GM19455 (cell line): ENCODE data around the gene NOS1AP.

Experiments used
- ATAC-seq: cut with Tn5 transposase; IDR thresholded peaks from one replicate; pipeline ENCODE4 v1.9.1; 2021; ENCODE audit not compliant: unreplicated experiment

The NOS1AP gene

GRCh38 chr1:162380061-162380846 lies 310.8 kb downstream of the NOS1AP start:
- ATAC-seq = no peak

DNA sequence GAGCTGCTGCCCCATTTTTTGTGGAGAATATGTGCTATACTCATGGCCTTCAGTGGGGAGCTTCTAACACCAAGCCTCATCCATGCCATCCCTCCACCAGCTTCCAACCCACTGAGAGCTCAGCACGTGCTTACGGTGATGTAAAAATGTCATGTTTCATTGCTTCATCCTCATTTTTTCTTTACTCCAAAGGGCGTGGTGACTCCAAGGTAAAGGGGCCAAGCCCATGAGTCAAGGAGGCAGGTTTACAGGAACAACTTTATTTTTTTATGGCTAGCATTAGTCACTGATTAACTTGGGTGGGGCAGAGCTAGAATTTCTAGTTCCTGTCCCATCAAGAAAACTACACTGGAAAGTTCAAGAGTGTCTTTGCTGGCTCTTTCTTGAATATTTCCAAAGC lies 311.9 kb downstream of the NOS1AP start, which contains the start of gene C1orf226:
Gene C1orf226 (plus strand): TSS at position 346 of the 400 bp plus-strand sequence. CDS start 174 bp downstream, outside the sequence.
- ATAC-seq = no peak

DNA sequence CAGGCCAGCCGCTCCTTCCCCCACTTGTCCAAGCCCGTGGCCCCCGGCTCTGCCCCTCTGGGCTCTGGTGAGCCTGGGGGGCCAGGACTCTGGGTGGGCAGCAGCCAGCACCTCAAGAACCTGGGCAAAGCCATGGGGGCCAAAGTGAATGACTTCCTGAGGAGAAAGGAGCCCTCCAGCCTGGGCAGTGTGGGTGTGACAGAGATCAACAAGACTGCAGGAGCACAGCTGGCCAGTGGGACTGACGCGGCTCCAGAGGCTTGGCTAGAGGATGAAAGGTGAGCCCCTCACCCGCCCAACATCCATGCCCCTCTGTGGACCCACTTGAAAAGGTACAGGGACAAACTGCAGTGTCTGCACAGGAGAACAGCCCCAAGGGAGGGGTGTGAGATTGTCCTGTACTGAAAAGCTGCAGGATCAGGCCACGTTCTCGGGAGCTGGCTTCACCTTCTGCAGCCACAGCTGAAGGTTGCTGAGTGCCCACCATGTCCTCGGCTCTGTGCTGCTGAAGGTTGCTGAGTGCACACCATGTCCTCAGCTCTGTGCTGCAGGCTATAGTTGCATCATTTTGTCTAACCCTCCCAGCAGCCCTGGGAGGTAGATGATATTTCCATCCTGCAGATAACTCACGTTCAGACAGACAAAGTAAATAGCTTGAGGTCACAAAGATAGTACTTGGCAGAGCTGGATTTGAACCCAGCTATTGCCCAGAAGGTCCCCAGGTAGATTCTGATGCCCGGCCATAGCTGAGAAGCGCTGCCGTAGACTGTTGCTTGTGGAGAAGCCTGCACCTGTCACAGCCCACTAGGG lies 312.7 kb downstream of the NOS1AP start:
- ATAC-seq = no peak

- no peak for ATAC-seq
Measured at GRCh38 chr1:162383091-162383490, 313.6 kb downstream of the NOS1AP start.

GRCh38 chr1:162383516-162383915 lies 314.0 kb downstream of the NOS1AP start:
- no peak for ATAC-seq

DNA sequence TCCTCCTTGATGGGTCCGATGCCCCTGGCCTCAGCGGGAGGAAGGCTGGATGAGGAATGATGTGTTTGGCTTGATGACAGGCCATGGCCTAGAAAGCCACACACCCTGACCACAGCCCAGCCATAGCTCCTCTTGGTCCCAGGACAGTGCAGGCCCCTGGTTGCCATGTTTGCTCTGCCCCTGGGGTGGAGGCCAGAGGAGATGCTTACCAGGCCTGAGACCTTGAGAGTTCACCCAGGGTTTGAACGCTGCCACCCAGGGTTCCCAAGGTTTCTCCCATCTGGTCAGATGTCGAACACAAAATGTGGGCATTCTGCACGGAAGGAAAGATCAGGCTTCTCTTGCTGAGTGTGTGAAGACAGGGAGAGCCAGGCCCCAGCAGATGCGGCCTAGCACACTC lies 314.6 kb downstream of the NOS1AP start:
- no peak for ATAC-seq

DNA sequence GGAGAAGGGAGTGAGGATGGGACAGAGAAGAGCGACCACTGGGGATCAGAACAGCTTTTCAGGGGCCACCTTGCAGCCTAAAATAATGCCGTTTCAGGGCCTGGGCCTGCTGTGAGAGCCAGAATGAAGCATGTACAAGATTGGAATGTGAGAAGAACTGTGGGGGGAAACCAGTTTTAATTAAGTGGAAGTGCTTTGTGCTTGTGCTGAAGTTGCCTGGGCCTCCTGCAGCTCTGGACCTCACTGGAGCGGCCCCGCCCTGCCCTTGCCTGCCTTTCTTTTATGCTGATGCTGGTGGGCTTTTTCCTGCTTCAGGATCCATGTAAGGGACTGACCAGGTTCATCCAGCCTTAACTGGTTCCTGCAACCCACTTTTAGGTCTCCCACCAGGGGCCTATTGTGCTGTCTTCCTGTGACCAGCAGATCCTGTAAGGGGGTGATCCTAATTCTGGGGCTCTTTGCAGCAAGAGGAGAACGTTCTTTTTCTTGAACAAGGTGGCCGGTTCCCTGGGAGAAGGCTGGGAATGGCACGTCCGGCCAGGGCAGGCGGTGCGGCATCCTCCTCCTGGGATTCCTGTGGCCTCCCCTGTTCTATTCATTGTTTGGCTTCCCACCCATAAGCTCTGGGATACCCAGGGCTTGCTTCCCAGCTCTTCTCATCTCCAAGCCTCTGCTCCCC lies 315.2 kb downstream of the NOS1AP start:
- no peak for ATAC-seq

GRCh38 chr1:162385280-162385623 lies 315.8 kb downstream of the NOS1AP start:
- no peak for ATAC-seq

- ATAC-seq = no peak
Measured at GRCh38 chr1:162385702-162386101, 316.2 kb downstream of the NOS1AP start.

GRCh38 chr1:162386292-162387225 lies 317.1 kb downstream of the NOS1AP start:
- no peak for ATAC-seq

DNA sequence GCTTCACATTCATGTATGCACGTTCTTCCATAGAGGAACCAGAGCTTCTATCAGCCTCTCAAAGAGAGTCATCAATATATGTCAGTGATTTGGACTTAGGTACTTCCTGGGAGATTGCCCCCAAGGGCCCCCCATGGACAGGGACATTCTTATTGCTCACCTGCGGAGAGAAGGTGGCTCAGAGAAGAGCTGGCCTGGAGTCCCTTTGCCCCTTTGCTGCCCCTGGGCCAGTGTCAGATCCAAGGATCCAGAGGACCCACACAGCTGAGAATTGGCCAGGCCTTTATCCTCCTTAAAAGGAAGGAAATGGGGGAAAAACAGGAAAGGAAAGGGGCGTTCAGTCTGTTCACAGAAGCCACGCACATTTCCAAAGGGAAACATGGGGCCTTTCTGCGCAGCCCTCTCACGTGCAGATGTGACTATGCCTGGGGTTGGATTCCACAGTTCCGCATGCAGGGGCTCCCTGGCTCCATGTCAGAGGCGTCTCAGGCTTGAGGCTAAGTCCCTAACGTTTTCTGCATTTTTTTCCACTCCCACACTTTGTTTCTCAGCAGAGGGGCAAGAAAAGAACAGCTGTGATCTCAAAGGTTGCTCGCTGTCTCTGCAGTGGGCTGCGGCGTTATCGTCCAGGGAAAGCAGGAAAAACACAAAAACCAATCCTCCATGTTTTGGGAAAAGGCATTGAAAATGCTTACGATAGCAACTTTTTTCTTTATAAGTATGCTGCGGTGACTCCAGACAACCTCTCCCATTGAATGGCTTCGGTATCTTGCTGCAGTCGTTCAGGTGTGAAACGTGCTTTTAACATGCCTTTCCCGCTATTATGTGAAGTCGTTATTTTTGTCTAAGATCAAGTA lies 318.0 kb downstream of the NOS1AP start:
- ATAC-seq = no peak

DNA sequence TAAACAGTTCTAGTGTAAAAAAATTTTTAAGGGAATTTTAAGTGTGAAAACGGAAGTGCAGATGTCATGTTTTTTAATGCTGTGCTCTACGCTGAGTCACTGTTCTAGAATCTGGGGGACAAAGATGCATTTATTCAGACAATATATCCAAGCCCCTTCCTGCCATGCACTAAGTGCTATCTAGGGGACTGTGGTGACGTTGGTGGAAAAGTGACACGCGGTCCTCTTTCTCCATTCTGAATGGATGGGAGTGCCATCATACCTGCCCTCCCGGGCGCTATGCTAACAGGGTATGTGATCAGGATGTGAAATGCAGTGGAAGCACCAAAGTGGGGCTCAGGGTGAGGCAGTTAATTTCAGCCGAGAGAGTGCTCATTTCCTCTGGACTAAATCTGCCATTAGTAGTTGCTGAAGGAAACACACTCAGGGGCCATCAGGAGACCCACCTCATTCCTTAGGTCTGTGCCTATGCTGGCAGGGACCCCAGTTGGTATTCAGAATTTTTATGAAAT lies 318.6 kb downstream of the NOS1AP start:
- ATAC-seq = no peak

- ATAC-seq = no peak
Measured at GRCh38 chr1:162388615-162389014, 319.1 kb downstream of the NOS1AP start.

GRCh38 chr1:162389021-162389818 lies 319.7 kb downstream of the NOS1AP start:
- no peak for ATAC-seq

DNA sequence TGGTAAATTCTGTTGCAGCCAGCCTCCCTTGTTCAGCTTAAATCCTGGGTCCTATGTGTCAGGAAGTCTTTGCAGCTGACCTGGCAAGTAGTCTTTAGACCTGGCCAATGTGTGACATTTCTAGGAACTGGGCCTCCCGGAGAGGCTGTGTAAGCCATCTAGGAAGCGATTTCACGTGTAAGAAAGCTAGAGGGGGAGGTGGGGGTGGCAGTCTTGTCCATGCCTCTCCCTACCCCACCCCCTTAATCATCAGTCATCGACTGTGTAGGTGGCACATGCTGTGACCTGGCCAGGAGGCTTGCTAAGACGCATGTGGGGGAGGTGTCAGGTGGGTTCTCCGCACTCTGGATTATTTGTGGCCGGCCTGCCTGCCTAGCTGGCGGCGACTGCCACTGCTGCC lies 320.5 kb downstream of the NOS1AP start:
- ATAC-seq = no peak

- ATAC-seq = no peak
Measured at GRCh38 chr1:162390396-162391185, 321.1 kb downstream of the NOS1AP start.

GRCh38 chr1:162391790-162392563 lies 322.5 kb downstream of the NOS1AP start:
- ATAC-seq = no peak
